Loucy (cell line): Measurements from ENCODE around the gene TSPEAR.

Experiments
- EZH2phosphoT487 ChIP-seq: fragments of 200-600 bp; IDR thresholded peaks from 2 replicates; pipeline ENCODE4 v1.6.1; 2018; ENCODE audit warnings: antibody characterized with exemption, mild to moderate bottlenecking, moderate library complexity, borderline replicate concordance
- TF ChIP-seq, protein P1 (sequence below): fragments of 200-600 bp; sonication (generic); conservative IDR thresholded peaks from 2 replicates; pipeline ENCODE4 v1.5.1; 2014; ENCODE audit warnings: mild to moderate bottlenecking, antibody characterized with exemption, low read length

GRCh38 chr21:44696572-44696971, 14.8 kb downstream of the TSPEAR start:
- TF ChIP-seq, protein P1, sequence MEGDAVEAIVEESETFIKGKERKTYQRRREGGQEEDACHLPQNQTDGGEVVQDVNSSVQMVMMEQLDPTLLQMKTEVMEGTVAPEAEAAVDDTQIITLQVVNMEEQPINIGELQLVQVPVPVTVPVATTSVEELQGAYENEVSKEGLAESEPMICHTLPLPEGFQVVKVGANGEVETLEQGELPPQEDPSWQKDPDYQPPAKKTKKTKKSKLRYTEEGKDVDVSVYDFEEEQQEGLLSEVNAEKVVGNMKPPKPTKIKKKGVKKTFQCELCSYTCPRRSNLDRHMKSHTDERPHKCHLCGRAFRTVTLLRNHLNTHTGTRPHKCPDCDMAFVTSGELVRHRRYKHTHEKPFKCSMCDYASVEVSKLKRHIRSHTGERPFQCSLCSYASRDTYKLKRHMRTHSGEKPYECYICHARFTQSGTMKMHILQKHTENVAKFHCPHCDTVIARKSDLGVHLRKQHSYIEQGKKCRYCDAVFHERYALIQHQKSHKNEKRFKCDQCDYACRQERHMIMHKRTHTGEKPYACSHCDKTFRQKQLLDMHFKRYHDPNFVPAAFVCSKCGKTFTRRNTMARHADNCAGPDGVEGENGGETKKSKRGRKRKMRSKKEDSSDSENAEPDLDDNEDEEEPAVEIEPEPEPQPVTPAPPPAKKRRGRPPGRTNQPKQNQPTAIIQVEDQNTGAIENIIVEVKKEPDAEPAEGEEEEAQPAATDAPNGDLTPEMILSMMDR = no peak
- no peak for TF ChIP-seq EZH2phosphoT487
